Omental fat pad (tissue), 4 donors: ENCODE data around the gene GPRC6A. TPM values are rescaled to one million over a fixed set of nuclear protein-coding genes. Genes with fewer than 3 reads are reported as not detected.
A peak's percentile ranks its signal among the peaks of the same experiment; 100 is the strongest.

Experiments used
- ATAC-seq: fragments of 150-250 bp; one replicate; pipeline ENCODE4 v1.9.1; 2016; ENCODE audit warnings: mild to moderate bottlenecking, moderate library complexity; ENCODE audit not compliant: low FRiP score
- DNase-seq: peaks from one replicate; pipeline ENCODE4 v3.0.0-alpha.2; 2019; ENCODE audit warnings: low spot score
- CTCF ChIP-seq, 3 donors: fragments of 450-650 bp; IDR thresholded peaks; one replicate each; pipeline ENCODE4 v1.5.1; 2016 to 2017; ENCODE audit warnings: antibody characterized with exemption in 3 of 3, mild to moderate bottlenecking in 3 of 3, moderate library complexity in 2 of 3
- total RNA-seq, 4 donors: library from RNA; depleted of rRNA; stranded (reverse); fragments of >200 nt; gene quantifications; one replicate each; pipeline ENCODE4 v1.1.0, GENCODE V29; 2016

Gene GPRC6A
- total RNA-seq, 4 donors from 2014 or later: not detected

- peak; percentile 44 for ATAC-seq
- no peak for DNase-seq
- TF ChIP-seq CTCF (IDR thresholded peaks at IDR 0.05): no peak
Measured at GRCh38 chr6:116764961-116765841, 63.7 kb downstream of the GPRC6A start, which contains the start of gene FAM162B. Gene FAM162B, minus strand, starts transcription at chr6:116765719. Its CDS starts 143 bp downstream, at chr6:116765576.

DNA sequence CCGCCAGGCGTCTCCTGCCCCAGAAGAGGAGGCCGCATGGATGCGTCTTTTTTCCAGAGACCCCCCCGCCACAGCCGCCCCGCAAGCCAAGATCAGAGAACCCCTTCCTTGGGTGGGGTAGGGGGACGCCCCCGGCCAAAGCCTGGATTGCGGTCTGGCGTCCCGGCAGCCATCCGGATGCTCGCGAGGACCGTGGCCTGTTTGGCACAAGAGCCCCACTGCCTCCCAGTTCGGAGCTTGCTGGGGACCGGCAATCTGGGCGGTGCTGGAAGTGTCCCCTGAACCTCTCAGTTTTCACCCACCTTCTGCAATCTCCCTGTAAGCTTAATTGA is 64.3 kb downstream of the GPRC6A start:
- no peak for TF ChIP-seq CTCF (IDR thresholded peaks at IDR 0.05)
- DNase-seq (no peak), ATAC-seq (peak; percentile 22)

DNA sequence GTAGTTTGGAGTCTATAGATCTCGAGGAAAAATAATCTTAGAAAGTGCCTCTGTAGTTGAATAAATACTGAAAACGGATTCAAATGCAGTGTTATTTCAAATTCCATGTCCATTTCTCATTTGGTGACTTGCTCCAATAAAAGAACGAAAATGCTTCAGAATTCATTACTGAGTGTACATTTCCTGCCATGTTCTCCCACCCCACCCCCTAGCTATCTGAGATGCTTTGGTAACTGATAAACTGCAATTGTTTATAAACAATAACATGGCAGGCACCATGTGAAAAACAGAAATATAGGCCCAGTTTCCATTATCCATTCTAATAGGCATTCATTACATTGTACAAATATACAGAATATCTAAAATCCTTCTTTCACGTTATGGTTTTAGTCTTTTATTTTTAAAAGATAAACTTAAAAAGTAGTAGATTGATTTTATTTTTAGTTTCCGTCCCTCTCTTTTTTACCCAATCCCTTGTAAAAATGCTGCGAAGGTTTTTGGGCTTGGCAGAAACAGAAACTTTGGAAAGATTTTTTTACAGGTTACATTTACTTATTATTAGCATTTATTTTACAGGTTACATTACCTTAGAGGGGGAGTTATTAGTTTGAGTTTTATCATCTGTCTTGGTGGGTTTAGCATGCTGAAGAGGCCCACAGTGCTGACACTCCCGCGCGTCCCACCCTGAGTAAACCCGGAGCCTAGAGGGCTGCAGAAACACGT is 64.8 kb downstream of the GPRC6A start:
- no peak for ATAC-seq

GRCh38 chr6:116763048-116763447 is 65.8 kb downstream of the GPRC6A start:
- no peak for TF ChIP-seq CTCF (IDR thresholded peaks at IDR 0.05)
- ATAC-seq: no peak
- no peak for DNase-seq

More for the DNA sequence above, 64.8 kb downstream of the GPRC6A start:
- DNase-seq: no peak
- TF ChIP-seq CTCF (IDR thresholded peaks at IDR 0.05): no peak

- TF ChIP-seq CTCF (IDR thresholded peaks at IDR 0.05): no peak
- DNase-seq (no peak), ATAC-seq (no peak)
Measured at GRCh38 chr6:116762235-116762634, 66.6 kb downstream of the GPRC6A start.

DNA sequence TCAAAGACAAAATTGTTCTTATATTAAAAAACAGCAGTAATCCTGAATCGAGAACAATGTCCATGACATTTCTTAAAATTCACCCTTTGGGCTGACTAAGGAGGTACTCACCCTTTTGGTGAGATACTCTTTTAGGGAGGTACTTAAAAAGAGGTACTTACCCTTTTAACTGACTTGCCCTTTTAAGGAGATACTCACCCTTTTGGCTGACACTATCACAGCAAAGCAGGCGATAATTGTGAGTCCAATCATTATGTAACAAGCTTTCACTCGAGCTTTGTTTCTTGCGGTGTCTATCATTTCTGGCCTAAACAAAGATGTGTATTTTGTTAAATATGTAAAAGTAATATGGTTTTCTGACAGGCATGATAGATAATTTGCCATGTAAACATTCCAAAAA is 67.1 kb downstream of the GPRC6A start:
- TF ChIP-seq CTCF (IDR thresholded peaks at IDR 0.05): no peak
- no peak for ATAC-seq
- DNase-seq: no peak
